Astrocyte (in vitro differentiated cells and primary cell): Measurements from ENCODE around the gene KIF5A.
"Not testable (repeated sequence)": the region's sequence is repeated elsewhere in the genome, so short reads cannot be mapped to it uniquely, and the experiment has no call there.

Source experiments
- EZH2 ChIP-seq: IDR thresholded peaks from 2 replicates; pipeline ENCODE4 v1.6.1; 2012; ENCODE audit warnings: mild to moderate bottlenecking, low read length, inconsistent platforms; ENCODE audit not compliant: insufficient read depth
- TF ChIP-seq, protein P1 (sequence below): IDR thresholded peaks from 2 replicates; pipeline ENCODE4 v1.5.1; 2011; ENCODE audit warnings: low read depth, mild to moderate bottlenecking, inconsistent platforms, low read length, moderate library complexity; ENCODE audit not compliant: insufficient read depth

DNA sequence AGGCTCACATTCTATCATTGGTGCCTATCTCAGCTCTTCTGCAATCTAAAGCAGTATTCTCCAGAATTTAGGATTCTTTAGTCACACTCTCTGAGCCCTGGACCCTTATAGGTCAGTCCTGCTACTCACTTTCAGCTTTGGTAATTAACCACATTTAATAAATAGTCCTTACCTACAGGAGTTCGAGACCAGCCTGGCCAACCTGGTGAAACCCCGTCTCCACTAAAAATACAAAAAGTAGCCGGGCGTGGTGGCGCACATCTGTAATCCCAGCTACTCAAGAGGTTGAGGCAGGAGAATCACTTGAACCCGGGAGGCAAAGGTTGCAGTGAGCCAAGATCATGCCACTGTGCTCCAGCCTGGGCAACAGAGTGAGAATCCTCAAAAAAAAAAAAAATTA is 36.2 kb upstream of the KIF5A start:
- TF ChIP-seq, protein P1, sequence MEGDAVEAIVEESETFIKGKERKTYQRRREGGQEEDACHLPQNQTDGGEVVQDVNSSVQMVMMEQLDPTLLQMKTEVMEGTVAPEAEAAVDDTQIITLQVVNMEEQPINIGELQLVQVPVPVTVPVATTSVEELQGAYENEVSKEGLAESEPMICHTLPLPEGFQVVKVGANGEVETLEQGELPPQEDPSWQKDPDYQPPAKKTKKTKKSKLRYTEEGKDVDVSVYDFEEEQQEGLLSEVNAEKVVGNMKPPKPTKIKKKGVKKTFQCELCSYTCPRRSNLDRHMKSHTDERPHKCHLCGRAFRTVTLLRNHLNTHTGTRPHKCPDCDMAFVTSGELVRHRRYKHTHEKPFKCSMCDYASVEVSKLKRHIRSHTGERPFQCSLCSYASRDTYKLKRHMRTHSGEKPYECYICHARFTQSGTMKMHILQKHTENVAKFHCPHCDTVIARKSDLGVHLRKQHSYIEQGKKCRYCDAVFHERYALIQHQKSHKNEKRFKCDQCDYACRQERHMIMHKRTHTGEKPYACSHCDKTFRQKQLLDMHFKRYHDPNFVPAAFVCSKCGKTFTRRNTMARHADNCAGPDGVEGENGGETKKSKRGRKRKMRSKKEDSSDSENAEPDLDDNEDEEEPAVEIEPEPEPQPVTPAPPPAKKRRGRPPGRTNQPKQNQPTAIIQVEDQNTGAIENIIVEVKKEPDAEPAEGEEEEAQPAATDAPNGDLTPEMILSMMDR: not testable (repeated sequence)
- not testable (repeated sequence) for TF ChIP-seq EZH2
